Thyroid gland (tissue), 4 donors: ENCODE results near the gene PBX1.

Experiments
- CTCF ChIP-seq, 6 experiments: fragments of 200-600 bp in 3 of 6; fragments of 450-650 bp in 3 of 6; sonication (generic) in 3 of 6; IDR thresholded peaks; one replicate each; pipeline ENCODE4 v1.5.1; 2016 to 2019; ENCODE audit warnings: antibody characterized with exemption in 6 of 6, mild to moderate bottlenecking in 2 of 6, inconsistent platforms in 1 of 6, moderate library complexity in 1 of 6
- POLR2A ChIP-seq, 2 donors: fragments of 450-650 bp; IDR thresholded peaks; one replicate each; pipeline ENCODE4 v1.6.1; 2017; ENCODE audit warnings: antibody characterized with exemption in 2 of 2, mild to moderate bottlenecking in 2 of 2, moderate library complexity in 1 of 2

DNA sequence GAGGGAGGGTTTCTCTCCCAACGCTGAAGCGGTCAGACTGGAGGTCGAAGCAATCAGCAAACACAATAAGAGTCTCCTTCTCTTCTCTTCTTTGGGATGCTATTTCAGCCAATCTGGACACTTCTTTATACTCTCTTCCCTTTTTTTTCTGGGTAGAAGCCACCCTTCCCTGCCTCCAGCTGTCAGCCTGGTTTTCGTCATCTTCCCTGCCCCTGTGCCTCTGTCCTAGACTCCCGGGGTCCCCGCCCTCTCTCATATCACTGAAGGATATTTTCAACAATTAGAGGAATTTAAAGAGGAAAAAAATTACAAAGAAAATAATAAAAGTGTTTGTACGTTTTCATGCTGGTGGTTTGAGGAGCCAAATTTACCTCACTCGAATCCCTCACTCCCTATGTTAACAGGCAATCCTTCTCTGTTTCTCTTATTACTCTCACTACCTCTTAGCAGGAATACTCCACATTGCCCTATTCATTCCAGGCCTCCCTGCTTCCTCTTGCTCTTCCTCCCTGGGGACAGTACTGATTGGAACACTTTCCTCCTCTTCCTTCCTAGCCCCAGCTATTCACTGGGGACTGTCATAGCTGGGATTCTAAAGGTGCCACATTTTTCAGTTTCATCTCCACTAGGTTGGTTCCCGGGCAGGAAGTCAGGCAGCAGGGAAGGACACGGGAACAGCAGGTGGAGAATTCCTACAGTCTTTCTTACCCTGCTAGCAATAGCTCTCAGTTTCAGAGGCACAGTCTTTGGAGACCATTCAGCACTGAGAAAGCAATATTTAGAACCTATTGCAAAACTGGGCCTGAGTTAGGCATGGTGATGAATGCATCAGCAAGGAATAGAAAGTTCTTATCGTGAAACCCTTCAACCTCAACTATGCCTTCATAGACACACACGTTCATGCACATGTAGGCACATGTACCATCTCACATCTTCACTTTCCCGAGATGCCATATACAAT, 288.0 kb downstream of the PBX1 start:
- TF ChIP-seq POLR2A (IDR thresholded peaks at IDR 0.05) (no peak), CTCF (IDR thresholded peaks at IDR 0.05) (no peak)
